GM23338 (cell line): ENCODE measurements around the gene PGLYRP2. TPM values are rescaled to one million over a fixed set of nuclear protein-coding genes. Genes with fewer than 3 reads are reported as not detected.

ENCODE experiments used
- ATAC-seq: fragments of 200-7000 bp; cut with Tn5 transposase; 3 replicates; pipeline ENCODE4 v1.9.1; 2020
- DNase-seq: peaks from one replicate; pipeline ENCODE4 v3.0.0-alpha.2; 2015; ENCODE audit warnings: low spot score
- H2AFZ ChIP-seq: fragments of 200-600 bp; sonication (generic); 2 replicates; pipeline ENCODE4 v1.8.0; 2016; ENCODE audit warnings: antibody characterized with exemption, mild to moderate bottlenecking, moderate library complexity
- H3F3A ChIP-seq: fragments of 200-600 bp; sonication (generic); replicated peaks from 2 replicates; pipeline ENCODE4 v1.8.0; 2017; ENCODE audit warnings: antibody characterized with exemption, mixed run types, low read depth
- H3K27ac ChIP-seq: fragments of 200-600 bp; sonication (generic); 2 replicates; pipeline ENCODE4 v1.6.1; 2016; ENCODE audit warnings: low read depth
- H3K27me3 ChIP-seq: fragments of 200-600 bp; sonication (generic); 2 replicates; pipeline ENCODE4 v1.8.0; 2016; ENCODE audit warnings: mild to moderate bottlenecking, mixed run types, moderate library complexity; ENCODE audit not compliant: insufficient read depth
- H3K36me3 ChIP-seq: fragments of 200-600 bp; sonication (generic); 2 replicates; pipeline ENCODE4 v1.8.0; 2016; ENCODE audit warnings: mild to moderate bottlenecking; ENCODE audit not compliant: insufficient read depth
- H3K4me1 ChIP-seq: fragments of 200-600 bp; sonication (generic); 2 replicates; pipeline ENCODE4 v1.8.0; 2016; ENCODE audit warnings: mild to moderate bottlenecking, moderate library complexity; ENCODE audit not compliant: insufficient read depth
- H3K4me2 ChIP-seq: fragments of 200-600 bp; sonication (generic); 2 replicates; pipeline ENCODE4 v1.7.1; 2017; ENCODE audit warnings: mixed run types
- H3K4me3 ChIP-seq: fragments of 200-600 bp; sonication (generic); 2 replicates; pipeline ENCODE4 v1.6.1; 2016; ENCODE audit warnings: mixed run types
- H3K79me2 ChIP-seq: fragments of 200-600 bp; sonication (generic); replicated peaks from 2 replicates; pipeline ENCODE4 v1.8.0; 2017; ENCODE audit warnings: mild to moderate bottlenecking; ENCODE audit not compliant: insufficient read depth
- H3K9me2 ChIP-seq: fragments of 200-600 bp; sonication (generic); 2 replicates; pipeline ENCODE4 v1.8.0; 2017; ENCODE audit not compliant: insufficient read depth
- H4K20me1 ChIP-seq: fragments of 200-600 bp; sonication (generic); replicated peaks from 2 replicates; pipeline ENCODE4 v1.8.0; 2017; ENCODE audit warnings: mild to moderate bottlenecking; ENCODE audit not compliant: insufficient read depth
- H3K27ac Mint-ChIP-seq: 2 replicates; pipeline ENCODE4 v1.8.0; 2020; ENCODE audit warnings: inconsistent platforms, mild to moderate bottlenecking, moderate library complexity, mixed read lengths
- H3K27me3 Mint-ChIP-seq: 3 replicates; pipeline ENCODE4 v1.8.0; 2022; ENCODE audit warnings: low read depth, mild to moderate bottlenecking, moderate library complexity, mixed read lengths, inconsistent platforms; ENCODE audit not compliant: insufficient read depth, poor library complexity
- H3K36me3 Mint-ChIP-seq: 3 replicates; pipeline ENCODE4 v1.8.0; 2021; ENCODE audit warnings: low read depth, mild to moderate bottlenecking, inconsistent platforms, moderate library complexity, mixed read lengths
- H3K4me1 Mint-ChIP-seq: 3 replicates; pipeline ENCODE4 v1.8.0; 2020; ENCODE audit warnings: mild to moderate bottlenecking, inconsistent platforms, mixed read lengths
- H3K4me3 Mint-ChIP-seq: 3 replicates; pipeline ENCODE4 v1.8.0; 2021; ENCODE audit warnings: moderate library complexity, mild to moderate bottlenecking, inconsistent platforms, mixed read lengths
- H3K9me3 Mint-ChIP-seq: 3 replicates; pipeline ENCODE4 v1.8.0; 2020; ENCODE audit warnings: moderate library complexity, mild to moderate bottlenecking, inconsistent platforms, mixed read lengths
- CREB1 ChIP-seq: fragments of 250-450 bp; sonication (Bioruptor Pico); IDR thresholded peaks from 2 replicates; pipeline ENCODE4 v1.5.0; 2020; ENCODE audit warnings: low read depth, mild to moderate bottlenecking, moderate library complexity
- ETS1 ChIP-seq: IDR thresholded peaks from 2 replicates; pipeline ENCODE4 v1.6.1; 2016; ENCODE audit warnings: antibody characterized with exemption
- EZH2phosphoT487 ChIP-seq: fragments of 200-600 bp; sonication (generic); IDR thresholded peaks from one replicate; pipeline ENCODE4 v1.8.1; 2018; ENCODE audit warnings: antibody characterized with exemption; ENCODE audit not compliant: unreplicated experiment
- JUNB ChIP-seq: IDR thresholded peaks from one replicate; pipeline ENCODE4 v1.6.1; 2016; ENCODE audit warnings: antibody characterized with exemption; ENCODE audit not compliant: unreplicated experiment
- POLR2AphosphoS5 ChIP-seq: IDR thresholded peaks from 2 replicates; pipeline ENCODE4 v1.6.1; 2016; ENCODE audit warnings: antibody characterized with exemption, low read depth
- STAT1 ChIP-seq: IDR thresholded peaks from one replicate; pipeline ENCODE4 v1.6.1; 2016; ENCODE audit warnings: antibody characterized with exemption; ENCODE audit not compliant: unreplicated experiment
- ZNF114 ChIP-seq: fragments of 250-450 bp; sonication (Bioruptor Pico); IDR thresholded peaks from 2 replicates; pipeline ENCODE4 v1.5.0; 2020; ENCODE audit warnings: mild to moderate bottlenecking, moderate library complexity
- ZNF331 ChIP-seq: fragments of 250-450 bp; sonication (Bioruptor Pico); IDR thresholded peaks from 2 replicates; pipeline ENCODE4 v1.5.0; 2020; ENCODE audit warnings: low read depth, mild to moderate bottlenecking, moderate library complexity
- polyA plus RNA-seq: library from polyadenylated mRNA; unstranded; fragments of >200 nt; fragmentation: Nextera tagmentation; extraction: Ambion mirVana; gene quantifications from 2 replicates; pipeline ENCODE4 v1.2.1, GENCODE V29; 2016
- total RNA-seq: library from RNA; depleted of rRNA; stranded (reverse); fragments of >200 nt; shearing (Covaris generic); gene quantifications from 2 replicates; pipeline ENCODE4 v1.2.3, GENCODE V29; 2014
- TF ChIP-seq, protein P1 (sequence below): fragments of 250-450 bp; sonication (Bioruptor Pico); IDR thresholded peaks from 2 replicates; pipeline ENCODE4 v1.5.0; 2020; ENCODE audit warnings: mild to moderate bottlenecking, moderate library complexity

Gene PGLYRP2
- total and polyA plus RNA-seq, 2 experiments from 2014 or later: not detected

DNA sequence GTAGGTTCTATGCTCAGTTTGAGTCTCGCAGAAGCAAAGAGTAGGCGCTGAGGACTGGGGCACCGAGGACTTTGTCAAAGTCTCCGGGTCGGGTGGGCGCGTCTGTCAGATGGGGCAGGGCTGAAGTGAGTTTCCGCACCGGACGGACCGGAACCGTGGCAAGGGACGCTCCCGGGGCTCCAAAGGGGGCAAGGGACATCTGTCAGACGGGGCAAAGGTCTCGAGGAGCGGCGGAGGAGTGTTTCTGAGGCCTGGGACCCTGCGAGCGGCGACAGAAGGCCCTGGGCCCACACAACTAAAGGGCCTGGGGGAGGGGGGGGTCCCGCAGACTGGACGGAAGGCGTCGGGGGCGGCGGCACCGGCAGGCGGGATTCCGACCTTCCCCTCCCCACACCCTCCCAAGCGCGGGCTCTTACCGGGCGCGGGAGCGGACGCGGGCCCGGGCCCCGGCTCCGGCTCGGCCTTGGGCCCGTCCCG lies 47.2 kb downstream of the PGLYRP2 start:
- H3F3A ChIP-seq: peaks cover 4% of the 10 kb centered on the region; the same call in 1 of the 2 replicates
- DNase-seq (peak; percentile 41), ATAC-seq (peak; percentile 4; the same call in 2 of the 3 replicates)
- Mint-ChIP-seq H3K4me3 (peak overlapping the region; percentile 97), H3K4me1 (peaks cover 21% of the 10 kb centered on the region), H3K9me3 (no peaks in the 10 kb centered on the region; the same call in 2 of the 3 replicates), H3K36me3 (peaks cover 5% of the 10 kb centered on the region; the same call in 2 of the 3 replicates), H3K27me3 (peaks cover 12% of the 10 kb centered on the region), H3K27ac (peak overlapping the region; percentile 87)
- TF ChIP-seq, protein P1, sequence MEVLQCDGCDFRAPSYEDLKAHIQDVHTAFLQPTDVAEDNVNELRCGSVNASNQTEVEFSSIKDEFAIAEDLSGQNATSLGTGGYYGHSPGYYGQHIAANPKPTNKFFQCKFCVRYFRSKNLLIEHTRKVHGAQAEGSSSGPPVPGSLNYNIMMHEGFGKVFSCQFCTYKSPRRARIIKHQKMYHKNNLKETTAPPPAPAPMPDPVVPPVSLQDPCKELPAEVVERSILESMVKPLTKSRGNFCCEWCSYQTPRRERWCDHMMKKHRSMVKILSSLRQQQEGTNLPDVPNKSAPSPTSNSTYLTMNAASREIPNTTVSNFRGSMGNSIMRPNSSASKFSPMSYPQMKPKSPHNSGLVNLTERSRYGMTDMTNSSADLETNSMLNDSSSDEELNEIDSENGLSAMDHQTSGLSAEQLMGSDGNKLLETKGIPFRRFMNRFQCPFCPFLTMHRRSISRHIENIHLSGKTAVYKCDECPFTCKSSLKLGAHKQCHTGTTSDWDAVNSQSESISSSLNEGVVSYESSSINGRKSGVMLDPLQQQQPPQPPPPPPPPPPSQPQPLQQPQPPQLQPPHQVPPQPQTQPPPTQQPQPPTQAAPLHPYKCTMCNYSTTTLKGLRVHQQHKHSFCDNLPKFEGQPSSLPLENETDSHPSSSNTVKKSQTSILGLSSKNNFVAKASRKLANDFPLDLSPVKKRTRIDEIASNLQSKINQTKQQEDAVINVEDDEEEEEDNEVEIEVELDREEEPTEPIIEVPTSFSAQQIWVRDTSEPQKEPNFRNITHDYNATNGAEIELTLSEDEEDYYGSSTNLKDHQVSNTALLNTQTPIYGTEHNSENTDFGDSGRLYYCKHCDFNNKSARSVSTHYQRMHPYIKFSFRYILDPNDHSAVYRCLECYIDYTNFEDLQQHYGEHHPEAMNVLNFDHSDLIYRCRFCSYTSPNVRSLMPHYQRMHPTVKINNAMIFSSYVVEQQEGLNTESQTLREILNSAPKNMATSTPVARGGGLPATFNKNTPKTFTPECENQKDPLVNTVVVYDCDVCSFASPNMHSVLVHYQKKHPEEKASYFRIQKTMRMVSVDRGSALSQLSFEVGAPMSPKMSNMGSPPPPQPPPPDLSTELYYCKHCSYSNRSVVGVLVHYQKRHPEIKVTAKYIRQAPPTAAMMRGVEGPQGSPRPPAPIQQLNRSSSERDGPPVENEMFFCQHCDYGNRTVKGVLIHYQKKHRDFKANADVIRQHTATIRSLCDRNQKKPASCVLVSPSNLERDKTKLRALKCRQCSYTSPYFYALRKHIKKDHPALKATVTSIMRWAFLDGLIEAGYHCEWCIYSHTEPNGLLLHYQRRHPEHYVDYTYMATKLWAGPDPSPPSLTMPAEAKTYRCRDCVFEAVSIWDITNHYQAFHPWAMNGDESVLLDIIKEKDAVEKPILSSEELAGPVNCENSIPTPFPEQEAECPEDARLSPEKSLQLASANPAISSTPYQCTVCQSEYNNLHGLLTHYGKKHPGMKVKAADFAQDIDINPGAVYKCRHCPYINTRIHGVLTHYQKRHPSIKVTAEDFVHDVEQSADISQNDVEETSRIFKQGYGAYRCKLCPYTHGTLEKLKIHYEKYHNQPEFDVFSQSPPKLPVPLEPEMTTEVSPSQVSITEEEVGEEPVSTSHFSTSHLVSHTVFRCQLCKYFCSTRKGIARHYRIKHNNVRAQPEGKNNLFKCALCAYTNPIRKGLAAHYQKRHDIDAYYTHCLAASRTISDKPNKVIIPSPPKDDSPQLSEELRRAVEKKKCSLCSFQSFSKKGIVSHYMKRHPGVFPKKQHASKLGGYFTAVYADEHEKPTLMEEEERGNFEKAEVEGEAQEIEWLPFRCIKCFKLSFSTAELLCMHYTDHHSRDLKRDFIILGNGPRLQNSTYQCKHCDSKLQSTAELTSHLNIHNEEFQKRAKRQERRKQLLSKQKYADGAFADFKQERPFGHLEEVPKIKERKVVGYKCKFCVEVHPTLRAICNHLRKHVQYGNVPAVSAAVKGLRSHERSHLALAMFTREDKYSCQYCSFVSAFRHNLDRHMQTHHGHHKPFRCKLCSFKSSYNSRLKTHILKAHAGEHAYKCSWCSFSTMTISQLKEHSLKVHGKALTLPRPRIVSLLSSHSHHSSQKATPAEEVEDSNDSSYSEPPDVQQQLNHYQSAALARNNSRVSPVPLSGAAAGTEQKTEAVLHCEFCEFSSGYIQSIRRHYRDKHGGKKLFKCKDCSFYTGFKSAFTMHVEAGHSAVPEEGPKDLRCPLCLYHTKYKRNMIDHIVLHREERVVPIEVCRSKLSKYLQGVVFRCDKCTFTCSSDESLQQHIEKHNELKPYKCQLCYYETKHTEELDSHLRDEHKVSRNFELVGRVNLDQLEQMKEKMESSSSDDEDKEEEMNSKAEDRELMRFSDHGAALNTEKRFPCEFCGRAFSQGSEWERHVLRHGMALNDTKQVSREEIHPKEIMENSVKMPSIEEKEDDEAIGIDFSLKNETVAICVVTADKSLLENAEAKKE (CRISPR knock-in tag): no peak
- TF ChIP-seq JUNB (no peak), ZNF331 (no peak), STAT1 (no peak), ZNF114 (CRISPR knock-in tag) (no peak), ETS1 (no peak), EZH2phosphoT487 (no peak), CREB1 (CRISPR knock-in tag) (no peak), POLR2AphosphoS5 (no peak)
- peaks cover 18% of the 10 kb centered on the region for H3K79me2 ChIP-seq
- peak overlapping the region; percentile 93 for H3K4me2 ChIP-seq
- H3K27me3 ChIP-seq: no peaks in the 10 kb centered on the region
- no peaks in the 10 kb centered on the region for H3K9me2 ChIP-seq
- H3K36me3 ChIP-seq: no peaks in the 10 kb centered on the region
- H2AFZ ChIP-seq: no peak overlapping the region
- peak overlapping the region; percentile 88 for H3K4me3 ChIP-seq
- 0 out of 2 replicates have a peak, but pooled peaks cover 6% of the 10 kb centered on the region for H3K4me1 ChIP-seq
- no peak overlapping the region for H3K27ac ChIP-seq
- H4K20me1 ChIP-seq: peaks cover 16% of the 10 kb centered on the region
